Gastrocnemius medialis (tissue), 4 donors: ENCODE results near the gene PDLIM1.

Experiments
- CTCF ChIP-seq, 5 experiments: fragments of 450-650 bp in 3 of 5; fragments of 200-600 bp in 2 of 5; sonication (generic) in 2 of 5; IDR thresholded peaks in 4 of 5; conservative IDR thresholded peaks in 1 of 5; 1 replicate in 4 of 5; 2 replicates in 1 of 5; pipeline ENCODE4 v1.5.1; 2016 to 2019; ENCODE audit warnings: antibody characterized with exemption in 5 of 5, mild to moderate bottlenecking in 3 of 5, moderate library complexity in 3 of 5
- POLR2A ChIP-seq, 2 donors: fragments of 450-650 bp; IDR thresholded peaks; one replicate each; pipeline ENCODE4 v1.6.1; 2017; ENCODE audit warnings: antibody characterized with exemption in 2 of 2, mild to moderate bottlenecking in 2 of 2, moderate library complexity in 2 of 2

- TF ChIP-seq CTCF (IDR thresholded peaks at IDR 0.05 in 4 of 5, conservative IDR thresholded peaks at IDR 0.05 in 1 of 5) = no peak
- TF ChIP-seq POLR2A (IDR thresholded peaks at IDR 0.05) = peak in 1 of 2 donors; percentile 20
These were observed 13.6 kb downstream of the PDLIM1 start for GRCh38 chr10:95277201-95277570.
